Left hindlimb (tissue), 1 donor: ENCODE data around the gene TMEM222.

Experiments
- DNase-seq: peaks from one replicate; pipeline ENCODE4 v3.0.0-alpha.2; 2018

Gene TMEM222

GRCh38 chr1:27342778-27343638, 21.0 kb downstream of the TMEM222 start:
- no peak for DNase-seq

GRCh38 chr1:27343639-27344025, 21.7 kb downstream of the TMEM222 start:
- no peak for DNase-seq

DNA sequence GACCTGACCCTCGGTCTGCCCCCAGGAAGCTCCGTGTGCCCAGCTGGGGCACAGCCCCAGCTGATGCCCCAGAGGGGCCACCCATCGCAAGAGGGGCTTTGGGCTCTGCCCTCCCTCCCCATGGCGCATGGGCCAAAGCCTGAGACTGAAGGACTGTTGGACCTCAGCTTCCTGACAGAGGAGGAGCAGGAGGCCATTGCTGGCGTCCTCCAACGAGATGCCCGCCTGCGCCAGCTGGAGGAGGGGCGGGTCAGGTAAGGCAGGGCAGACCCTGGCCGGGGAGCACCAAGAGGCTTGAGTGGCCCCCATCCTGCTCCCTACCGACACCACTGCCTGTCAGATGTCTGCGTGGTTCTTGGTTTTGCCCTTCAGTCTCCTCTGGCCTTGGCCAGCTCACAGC, 23.3 kb downstream of the TMEM222 start:
- DNase-seq, result no peak

- no peak for DNase-seq
These were observed 24.4 kb downstream of the TMEM222 start for GRCh38 chr1:27346357-27346756.

DNA sequence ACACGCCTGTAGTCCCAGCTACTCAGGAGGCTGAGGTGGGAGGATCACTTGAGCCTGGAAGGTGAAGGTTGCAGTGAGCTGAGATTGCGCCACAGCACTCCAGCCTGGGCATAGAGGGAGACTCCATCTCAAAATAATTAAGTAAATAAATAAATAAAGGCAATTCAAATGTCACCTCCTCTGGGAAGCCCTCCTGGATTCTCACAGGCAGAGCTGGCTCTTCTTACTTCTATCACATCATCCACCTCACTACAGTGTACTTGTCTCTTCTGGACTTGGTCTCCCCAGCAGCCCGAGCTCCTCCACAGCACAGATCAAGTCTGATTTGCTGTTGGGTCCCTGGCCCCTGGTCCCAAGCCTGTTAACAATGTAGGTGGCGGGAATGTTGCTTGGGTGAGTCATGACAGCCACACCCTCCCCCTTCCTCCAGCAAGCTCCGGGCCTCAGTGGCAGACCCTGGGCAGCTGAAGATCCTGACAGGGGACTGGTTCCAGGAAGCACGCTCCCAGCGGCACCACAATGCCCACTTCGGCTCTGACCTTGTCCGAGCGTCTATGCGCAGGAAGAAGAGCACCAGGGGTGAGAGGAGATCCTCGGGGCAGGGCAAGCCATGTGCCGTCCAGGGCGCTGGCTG, 25.1 kb downstream of the TMEM222 start:
- no peak for DNase-seq

- DNase-seq, result no peak
These were observed 27.2 kb downstream of the TMEM222 start for GRCh38 chr1:27348861-27349783.

GRCh38 chr1:27349784-27350662, 28.1 kb downstream of the TMEM222 start:
- DNase-seq, result peak; percentile 70

DNA sequence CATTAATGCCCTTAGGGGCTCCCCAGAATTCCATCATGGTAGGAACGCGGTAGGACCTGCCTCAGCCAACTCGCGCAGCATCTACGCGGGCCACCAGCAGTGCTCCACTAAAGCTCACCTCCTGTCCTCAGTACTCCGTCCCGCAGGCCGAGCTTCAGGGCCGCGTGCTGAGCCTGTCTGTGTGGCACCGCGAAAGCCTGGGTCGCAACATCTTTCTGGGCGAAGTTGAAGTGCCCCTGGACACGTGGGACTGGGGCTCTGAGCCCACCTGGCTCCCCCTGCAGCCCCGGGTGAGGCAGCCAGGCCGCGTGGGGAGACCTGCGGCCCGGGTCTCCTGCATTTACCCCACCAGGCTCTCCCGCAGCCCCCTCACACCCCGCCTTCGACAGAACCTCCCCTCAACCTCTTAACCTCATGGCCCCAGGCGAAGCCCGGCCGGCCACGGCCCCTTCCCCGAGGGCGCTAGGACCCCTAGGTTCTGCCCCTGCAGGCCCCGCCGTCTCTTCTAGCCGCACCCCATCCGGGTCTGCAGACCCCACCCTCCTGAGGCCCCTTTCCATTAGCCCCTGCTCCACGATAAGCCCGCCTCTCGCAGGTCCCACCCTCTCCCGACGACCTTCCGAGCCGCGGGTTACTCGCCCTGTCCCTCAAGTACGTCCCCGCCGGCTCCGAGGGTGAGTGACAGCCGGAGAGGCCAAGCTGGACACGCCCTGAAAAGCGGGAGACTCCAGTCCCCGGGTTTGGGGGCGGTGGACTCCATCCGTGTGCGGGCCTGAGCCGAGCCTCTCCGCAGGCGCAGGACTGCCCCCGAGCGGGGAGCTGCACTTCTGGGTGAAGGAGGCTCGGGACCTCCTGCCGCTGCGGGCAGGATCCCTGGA, 28.9 kb downstream of the TMEM222 start:
- no peak for DNase-seq

- no peak for DNase-seq
These were observed 29.7 kb downstream of the TMEM222 start for GRCh38 chr1:27351541-27352107.

GRCh38 chr1:27353166-27353565, 31.2 kb downstream of the TMEM222 start:
- DNase-seq, result no peak

DNA sequence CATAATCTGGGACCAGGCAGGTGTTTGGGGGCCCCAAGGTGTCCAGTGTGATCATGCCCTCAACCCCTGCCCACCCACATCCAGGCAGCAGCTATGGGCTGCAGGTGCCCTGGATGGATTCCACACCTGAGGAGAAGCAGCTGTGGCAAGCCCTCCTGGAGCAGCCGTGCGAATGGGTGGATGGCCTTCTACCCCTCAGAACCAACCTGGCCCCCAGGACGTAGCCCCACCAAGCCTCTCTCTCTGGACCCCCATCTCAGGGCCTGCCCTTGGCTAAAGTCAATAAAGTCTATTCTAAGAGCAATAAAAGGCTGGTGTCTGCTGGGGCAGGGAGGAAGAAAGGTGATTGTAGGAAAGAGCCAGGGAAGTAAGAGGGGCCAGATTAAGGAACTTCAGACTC, 31.7 kb downstream of the TMEM222 start:
- DNase-seq, result no peak

DNA sequence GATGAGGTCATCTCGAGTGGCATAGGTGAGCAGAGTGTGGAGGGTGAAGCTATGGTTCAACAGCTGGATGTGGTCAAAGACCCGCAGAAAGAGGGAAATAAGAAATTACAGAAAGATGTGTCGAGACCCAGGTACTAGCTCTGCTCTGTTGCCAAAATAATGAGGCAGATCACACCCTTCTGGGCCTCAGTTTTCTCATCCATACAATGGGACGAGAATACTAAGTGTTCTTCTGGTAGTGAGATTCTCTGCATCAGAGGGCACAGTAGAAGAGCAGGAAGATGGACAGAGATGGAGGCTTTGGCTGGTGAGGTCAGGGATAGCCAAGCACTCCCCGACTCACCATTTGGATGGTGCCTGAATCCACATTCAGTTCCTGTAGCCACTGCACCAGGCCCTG, 33.7 kb downstream of the TMEM222 start:
- no peak for DNase-seq

DNA sequence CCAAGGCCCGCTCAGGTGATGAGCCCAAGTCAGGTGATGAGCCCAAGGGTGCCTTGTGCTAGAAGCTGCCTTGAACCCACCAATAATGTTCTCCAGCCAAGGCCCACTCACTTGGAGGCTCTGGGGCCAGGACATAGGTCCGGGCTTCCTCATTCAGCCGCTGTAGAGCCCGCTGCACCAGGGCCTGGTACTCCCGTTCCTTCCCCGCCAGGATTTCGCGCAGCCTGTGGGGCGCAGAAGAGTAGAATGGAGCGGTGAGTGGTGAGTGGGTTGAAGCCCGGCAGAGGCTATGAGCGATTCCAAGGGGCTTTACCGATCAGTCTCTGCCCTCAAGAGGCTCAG, 34.3 kb downstream of the TMEM222 start:
- DNase-seq, result no peak

DNA sequence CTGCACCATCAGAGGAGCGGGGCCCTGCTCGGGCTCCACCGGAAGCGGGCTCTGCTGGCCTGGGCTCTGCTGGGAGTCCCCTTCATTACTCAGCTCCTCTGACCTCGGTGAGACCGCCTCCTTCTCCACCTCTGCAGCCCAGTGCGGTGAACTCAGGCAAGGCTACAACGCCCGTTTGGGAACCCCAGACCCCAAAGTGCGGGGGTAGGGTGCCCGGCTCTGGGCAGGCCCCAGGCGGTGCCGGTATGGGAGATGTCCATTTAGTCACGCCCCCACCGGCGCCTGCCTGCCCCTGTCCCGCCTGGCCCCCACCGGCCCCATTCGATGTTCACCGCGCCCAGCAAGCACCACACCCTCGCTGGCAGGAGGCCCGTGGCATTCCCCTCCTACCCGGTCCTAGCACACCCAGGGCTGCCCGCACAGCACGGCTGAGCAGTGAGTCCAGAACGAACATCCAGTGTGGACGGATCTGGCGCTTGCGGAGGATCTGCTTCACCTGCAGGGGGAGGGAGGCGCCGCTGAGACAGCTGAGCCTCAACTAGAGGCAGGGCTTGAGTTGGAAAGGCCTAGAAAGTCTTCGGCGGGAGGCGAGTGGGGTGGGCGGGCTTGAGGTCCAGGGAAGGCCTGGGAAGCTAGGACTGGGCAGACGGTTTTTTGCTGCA, 34.8 kb downstream of the TMEM222 start:
- DNase-seq, result peak; percentile 65

DNA sequence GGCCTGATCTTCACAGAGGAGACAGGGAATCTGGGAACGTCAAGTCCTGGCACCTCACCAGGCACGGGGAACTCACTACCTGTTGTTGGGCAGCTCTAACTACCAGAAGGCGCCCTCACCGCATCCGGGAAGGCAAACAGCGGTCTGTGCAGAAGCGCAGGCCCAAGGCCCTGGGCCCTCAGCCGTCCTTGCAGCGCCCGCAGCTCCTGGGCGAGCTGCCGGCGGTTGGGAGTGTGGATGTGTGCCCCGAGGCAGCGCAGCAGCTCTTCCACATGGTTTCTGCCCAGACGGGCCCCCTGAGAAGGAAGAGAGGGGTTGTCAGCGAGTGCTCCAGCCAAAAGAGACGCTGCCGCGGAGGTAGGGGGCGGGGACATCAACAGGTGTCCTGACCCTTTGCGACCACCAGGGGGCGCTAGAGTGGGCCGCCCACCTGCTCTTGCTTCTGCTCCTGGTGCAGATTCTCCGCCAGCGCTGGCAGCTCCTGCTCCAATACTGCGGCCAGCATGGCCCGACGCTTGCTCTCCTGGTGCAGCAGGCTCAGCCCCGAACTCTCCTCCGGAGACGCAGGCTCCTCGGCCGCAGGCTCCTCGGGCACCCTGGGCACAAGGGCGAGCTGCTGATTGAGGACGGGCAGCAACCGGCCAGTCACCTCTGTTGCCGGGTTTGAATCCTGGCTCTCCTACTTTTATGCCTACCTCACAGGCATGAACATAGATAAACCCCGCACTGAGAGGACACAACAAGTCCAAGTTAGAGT, 35.5 kb downstream of the TMEM222 start:
- peak; percentile 86 for DNase-seq

- no peak for DNase-seq
These were observed 36.3 kb downstream of the TMEM222 start for GRCh38 chr1:27358038-27358927.

DNA sequence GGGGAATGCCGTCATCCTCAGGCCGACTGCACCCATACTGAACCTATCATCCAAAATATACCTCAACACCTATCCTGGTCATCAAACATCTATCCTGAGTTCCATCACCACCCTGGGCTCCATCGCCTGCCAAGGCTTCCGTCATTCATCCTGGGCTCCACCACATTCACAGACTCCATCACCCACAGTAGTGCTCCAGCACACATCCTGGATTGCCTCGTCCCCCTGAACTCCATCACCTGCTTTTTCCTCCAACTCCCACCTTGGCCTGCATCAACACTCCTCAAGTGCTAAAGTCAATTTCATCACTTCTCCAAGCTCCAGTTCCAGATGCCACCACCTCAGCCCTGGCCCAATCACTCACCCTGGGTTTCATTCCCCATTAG, 37.0 kb downstream of the TMEM222 start:
- no peak for DNase-seq

DNA sequence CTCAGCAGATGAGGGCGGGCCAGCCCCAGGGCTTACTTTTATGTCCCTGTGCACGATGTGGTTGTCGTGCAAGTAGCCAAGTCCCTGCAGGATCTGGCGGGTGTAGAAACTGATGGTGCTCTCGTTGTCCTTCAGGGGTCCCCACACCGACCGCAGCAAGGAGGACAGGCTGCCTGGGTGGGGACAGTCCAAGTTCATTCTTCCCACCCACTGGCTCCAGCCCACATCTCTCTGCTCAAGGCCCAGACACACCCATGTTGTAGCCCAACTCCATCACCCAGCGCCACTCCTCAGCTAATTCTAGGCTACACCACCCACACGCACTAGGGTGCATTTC, 37.8 kb downstream of the TMEM222 start:
- DNase-seq, result no peak
